ENCODE results near the gene GABARAP. TPM values are rescaled to one million over a fixed set of nuclear protein-coding genes. Genes with fewer than 3 reads are reported as not detected.
A peak's percentile ranks its signal among the peaks of the same experiment; 100 is the strongest.

Gene GABARAP
- total and polyA plus RNA-seq, 2 of the 13 experiments (the other 11 are each of a cell fraction or from before 2014, with no cell fraction given), result 161 to 310 TPM

DNA sequence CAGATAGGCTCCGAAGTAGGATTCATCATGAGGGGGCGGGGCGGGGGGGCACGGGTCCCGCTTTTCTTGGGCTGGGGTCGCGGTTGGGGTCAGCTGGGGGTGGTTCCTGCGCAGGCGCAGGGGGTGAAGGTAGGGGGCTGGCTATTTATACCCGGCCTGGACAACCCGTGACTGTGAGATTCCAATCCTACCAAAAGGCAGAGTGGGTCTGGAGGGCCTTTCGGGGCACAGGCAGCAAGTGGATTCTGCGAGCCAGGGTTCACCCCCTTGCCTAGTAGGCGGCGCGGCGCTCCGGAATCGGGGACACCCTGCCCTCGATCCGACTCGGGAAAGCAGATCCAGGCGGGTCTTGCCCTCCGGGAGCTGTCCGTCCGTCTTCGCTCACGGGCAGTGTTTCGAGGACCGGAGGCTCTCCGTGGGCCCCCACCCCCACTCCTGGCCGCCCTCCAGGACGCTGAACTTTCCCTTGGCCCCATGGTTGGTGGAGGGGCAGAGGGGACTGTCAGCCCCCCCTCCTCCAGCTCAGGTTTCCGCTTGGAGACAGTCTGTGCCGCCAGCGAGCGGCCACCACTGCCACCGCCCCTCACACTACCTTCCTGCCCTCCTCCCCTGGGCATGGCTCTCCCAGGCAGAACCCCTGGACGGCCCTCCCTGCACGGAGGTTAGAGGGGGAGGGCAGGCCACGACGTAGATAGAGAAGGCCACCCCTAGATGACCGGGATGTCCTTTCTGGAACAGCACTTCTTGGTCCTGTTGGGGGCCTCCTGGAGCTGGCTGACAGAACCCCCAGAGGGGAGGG is 39.9 kb upstream of the GABARAP start (continued):
- TF ChIP-seq ZNF614 (CRISPR knock-in tag; IDR thresholded peaks at IDR 0.05; ENCODE audit: borderline replicate concordance) (0 out of 2 replicates have a peak, but pooled peaks have one; percentile 20), ZNF296 (CRISPR knock-in tag; conservative IDR thresholded peaks at IDR 0.05) (no peak), ZNF737 (CRISPR knock-in tag; IDR thresholded peaks at IDR 0.05; ENCODE audit: borderline replicate concordance) (no peak), SAP130 (CRISPR knock-in tag; IDR thresholded peaks at IDR 0.05; ENCODE audit: low read depth) (peak; percentile 57), HNRNPL (IDR thresholded peaks at IDR 0.05; ENCODE audit: low read depth, low read length) (peak; percentile 52; the same call in 1 of the 2 replicates), ZNF556 (CRISPR knock-in tag; IDR thresholded peaks at IDR 0.05; ENCODE audit: borderline replicate concordance) (0 out of 2 replicates have a peak, but pooled peaks have one; percentile 21), MAFG (CRISPR knock-in tag; IDR thresholded peaks at IDR 0.05) (no peak), SIX4 (CRISPR knock-in tag; IDR thresholded peaks at IDR 0.05) (peak; percentile 78), RXRA (CRISPR knock-in tag; IDR thresholded peaks at IDR 0.05) (0 out of 2 replicates have a peak, but pooled peaks have one; percentile 50), MYC (CRISPR knock-in tag; IDR thresholded peaks at IDR 0.05; ENCODE audit: borderline replicate concordance) (peak; percentile 59; the same call in 1 of the 2 replicates), MAZ (IDR thresholded peaks at IDR 0.05; ENCODE audit: borderline replicate concordance, low read depth, low read length) (0 out of 2 replicates have a peak, but pooled peaks have one; percentile 27), MAZ (CRISPR knock-in tag; IDR thresholded peaks at IDR 0.05; ENCODE audit: low read depth) (no peak)
- TF ChIP-seq, protein P1, sequence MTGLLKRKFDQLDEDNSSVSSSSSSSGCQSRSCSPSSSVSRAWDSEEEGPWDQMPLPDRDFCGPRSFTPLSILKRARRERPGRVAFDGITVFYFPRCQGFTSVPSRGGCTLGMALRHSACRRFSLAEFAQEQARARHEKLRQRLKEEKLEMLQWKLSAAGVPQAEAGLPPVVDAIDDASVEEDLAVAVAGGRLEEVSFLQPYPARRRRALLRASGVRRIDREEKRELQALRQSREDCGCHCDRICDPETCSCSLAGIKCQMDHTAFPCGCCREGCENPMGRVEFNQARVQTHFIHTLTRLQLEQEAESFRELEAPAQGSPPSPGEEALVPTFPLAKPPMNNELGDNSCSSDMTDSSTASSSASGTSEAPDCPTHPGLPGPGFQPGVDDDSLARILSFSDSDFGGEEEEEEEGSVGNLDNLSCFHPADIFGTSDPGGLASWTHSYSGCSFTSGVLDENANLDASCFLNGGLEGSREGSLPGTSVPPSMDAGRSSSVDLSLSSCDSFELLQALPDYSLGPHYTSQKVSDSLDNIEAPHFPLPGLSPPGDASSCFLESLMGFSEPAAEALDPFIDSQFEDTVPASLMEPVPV (CRISPR knock-in tag; IDR thresholded peaks at IDR 0.05), result 0 out of 2 replicates have a peak, but pooled peaks have one; percentile 19
- TF ChIP-seq, protein P2, sequence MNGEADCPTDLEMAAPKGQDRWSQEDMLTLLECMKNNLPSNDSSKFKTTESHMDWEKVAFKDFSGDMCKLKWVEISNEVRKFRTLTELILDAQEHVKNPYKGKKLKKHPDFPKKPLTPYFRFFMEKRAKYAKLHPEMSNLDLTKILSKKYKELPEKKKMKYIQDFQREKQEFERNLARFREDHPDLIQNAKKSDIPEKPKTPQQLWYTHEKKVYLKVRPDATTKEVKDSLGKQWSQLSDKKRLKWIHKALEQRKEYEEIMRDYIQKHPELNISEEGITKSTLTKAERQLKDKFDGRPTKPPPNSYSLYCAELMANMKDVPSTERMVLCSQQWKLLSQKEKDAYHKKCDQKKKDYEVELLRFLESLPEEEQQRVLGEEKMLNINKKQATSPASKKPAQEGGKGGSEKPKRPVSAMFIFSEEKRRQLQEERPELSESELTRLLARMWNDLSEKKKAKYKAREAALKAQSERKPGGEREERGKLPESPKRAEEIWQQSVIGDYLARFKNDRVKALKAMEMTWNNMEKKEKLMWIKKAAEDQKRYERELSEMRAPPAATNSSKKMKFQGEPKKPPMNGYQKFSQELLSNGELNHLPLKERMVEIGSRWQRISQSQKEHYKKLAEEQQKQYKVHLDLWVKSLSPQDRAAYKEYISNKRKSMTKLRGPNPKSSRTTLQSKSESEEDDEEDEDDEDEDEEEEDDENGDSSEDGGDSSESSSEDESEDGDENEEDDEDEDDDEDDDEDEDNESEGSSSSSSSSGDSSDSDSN (CRISPR knock-in tag; IDR thresholded peaks at IDR 0.05), result peak; percentile 31; the same call in 1 of the 2 replicates
- TF ChIP-seq, protein P3, sequence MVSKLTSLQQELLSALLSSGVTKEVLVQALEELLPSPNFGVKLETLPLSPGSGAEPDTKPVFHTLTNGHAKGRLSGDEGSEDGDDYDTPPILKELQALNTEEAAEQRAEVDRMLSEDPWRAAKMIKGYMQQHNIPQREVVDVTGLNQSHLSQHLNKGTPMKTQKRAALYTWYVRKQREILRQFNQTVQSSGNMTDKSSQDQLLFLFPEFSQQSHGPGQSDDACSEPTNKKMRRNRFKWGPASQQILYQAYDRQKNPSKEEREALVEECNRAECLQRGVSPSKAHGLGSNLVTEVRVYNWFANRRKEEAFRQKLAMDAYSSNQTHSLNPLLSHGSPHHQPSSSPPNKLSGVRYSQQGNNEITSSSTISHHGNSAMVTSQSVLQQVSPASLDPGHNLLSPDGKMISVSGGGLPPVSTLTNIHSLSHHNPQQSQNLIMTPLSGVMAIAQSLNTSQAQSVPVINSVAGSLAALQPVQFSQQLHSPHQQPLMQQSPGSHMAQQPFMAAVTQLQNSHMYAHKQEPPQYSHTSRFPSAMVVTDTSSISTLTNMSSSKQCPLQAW (CRISPR knock-in tag; IDR thresholded peaks at IDR 0.05), result peak; percentile 37; the same call in 1 of the 2 replicates
- TF ChIP-seq, protein P4, sequence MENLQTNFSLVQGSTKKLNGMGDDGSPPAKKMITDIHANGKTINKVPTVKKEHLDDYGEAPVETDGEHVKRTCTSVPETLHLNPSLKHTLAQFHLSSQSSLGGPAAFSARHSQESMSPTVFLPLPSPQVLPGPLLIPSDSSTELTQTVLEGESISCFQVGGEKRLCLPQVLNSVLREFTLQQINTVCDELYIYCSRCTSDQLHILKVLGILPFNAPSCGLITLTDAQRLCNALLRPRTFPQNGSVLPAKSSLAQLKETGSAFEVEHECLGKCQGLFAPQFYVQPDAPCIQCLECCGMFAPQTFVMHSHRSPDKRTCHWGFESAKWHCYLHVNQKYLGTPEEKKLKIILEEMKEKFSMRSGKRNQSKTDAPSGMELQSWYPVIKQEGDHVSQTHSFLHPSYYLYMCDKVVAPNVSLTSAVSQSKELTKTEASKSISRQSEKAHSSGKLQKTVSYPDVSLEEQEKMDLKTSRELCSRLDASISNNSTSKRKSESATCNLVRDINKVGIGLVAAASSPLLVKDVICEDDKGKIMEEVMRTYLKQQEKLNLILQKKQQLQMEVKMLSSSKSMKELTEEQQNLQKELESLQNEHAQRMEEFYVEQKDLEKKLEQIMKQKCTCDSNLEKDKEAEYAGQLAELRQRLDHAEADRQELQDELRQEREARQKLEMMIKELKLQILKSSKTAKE (CRISPR knock-in tag; IDR thresholded peaks at IDR 0.05; ENCODE audit: borderline replicate concordance), result 0 out of 2 replicates have a peak, but pooled peaks have one; percentile 22
- TF ChIP-seq, protein P5, sequence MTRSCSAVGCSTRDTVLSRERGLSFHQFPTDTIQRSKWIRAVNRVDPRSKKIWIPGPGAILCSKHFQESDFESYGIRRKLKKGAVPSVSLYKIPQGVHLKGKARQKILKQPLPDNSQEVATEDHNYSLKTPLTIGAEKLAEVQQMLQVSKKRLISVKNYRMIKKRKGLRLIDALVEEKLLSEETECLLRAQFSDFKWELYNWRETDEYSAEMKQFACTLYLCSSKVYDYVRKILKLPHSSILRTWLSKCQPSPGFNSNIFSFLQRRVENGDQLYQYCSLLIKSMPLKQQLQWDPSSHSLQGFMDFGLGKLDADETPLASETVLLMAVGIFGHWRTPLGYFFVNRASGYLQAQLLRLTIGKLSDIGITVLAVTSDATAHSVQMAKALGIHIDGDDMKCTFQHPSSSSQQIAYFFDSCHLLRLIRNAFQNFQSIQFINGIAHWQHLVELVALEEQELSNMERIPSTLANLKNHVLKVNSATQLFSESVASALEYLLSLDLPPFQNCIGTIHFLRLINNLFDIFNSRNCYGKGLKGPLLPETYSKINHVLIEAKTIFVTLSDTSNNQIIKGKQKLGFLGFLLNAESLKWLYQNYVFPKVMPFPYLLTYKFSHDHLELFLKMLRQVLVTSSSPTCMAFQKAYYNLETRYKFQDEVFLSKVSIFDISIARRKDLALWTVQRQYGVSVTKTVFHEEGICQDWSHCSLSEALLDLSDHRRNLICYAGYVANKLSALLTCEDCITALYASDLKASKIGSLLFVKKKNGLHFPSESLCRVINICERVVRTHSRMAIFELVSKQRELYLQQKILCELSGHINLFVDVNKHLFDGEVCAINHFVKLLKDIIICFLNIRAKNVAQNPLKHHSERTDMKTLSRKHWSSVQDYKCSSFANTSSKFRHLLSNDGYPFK (CRISPR knock-in tag; IDR thresholded peaks at IDR 0.05; ENCODE audit: borderline replicate concordance), result no peak
